ENCODE results near the gene APBB2.
A peak's percentile ranks its signal among the peaks of the same experiment; 100 is the strongest.
"Not testable (repeated sequence)": the region's sequence is repeated elsewhere in the genome, so short reads cannot be mapped to it uniquely, and the experiment has no call there.

Gene APBB2

GRCh38 chr4:41052287-41052686 is 162.1 kb downstream of the APBB2 start:
- no peak for DNase-seq

GRCh38 chr4:41050880-41051775 is 163.2 kb downstream of the APBB2 start:
- DNase-seq: no peak

- no peak for DNase-seq
Observed at GRCh38 chr4:41050116-41050515, 164.2 kb downstream of the APBB2 start.

- DNase-seq: not testable (repeated sequence)
Observed at GRCh38 chr4:41049176-41049575, 165.2 kb downstream of the APBB2 start.

- DNase-seq: no peak
Observed at GRCh38 chr4:41044791-41045190, 169.6 kb downstream of the APBB2 start.

- no peak for DNase-seq
Observed at GRCh38 chr4:41044165-41044564, 170.2 kb downstream of the APBB2 start.

GRCh38 chr4:41043465-41043864 is 170.9 kb downstream of the APBB2 start:
- DNase-seq: no peak

- DNase-seq: no peak
Observed at GRCh38 chr4:41041551-41041950, 172.8 kb downstream of the APBB2 start.

- DNase-seq: no peak
Observed at GRCh38 chr4:41039317-41039716, 175.0 kb downstream of the APBB2 start.

GRCh38 chr4:41038304-41038703 is 176.0 kb downstream of the APBB2 start:
- DNase-seq: no peak

GRCh38 chr4:41029098-41029497 is 185.2 kb downstream of the APBB2 start:
- no peak for DNase-seq

GRCh38 chr4:41028392-41029076 is 185.8 kb downstream of the APBB2 start:
- no peak for DNase-seq

GRCh38 chr4:41026971-41027370 is 187.4 kb downstream of the APBB2 start:
- no peak for DNase-seq

- no peak for DNase-seq
Observed at GRCh38 chr4:41025824-41026223, 188.5 kb downstream of the APBB2 start.

- no peak for DNase-seq
Observed at GRCh38 chr4:41024556-41025491, 189.5 kb downstream of the APBB2 start.

GRCh38 chr4:41022116-41022515 is 192.2 kb downstream of the APBB2 start:
- DNase-seq: peak; percentile 29

- no peak for DNase-seq
Observed at GRCh38 chr4:41015016-41015675, 199.2 kb downstream of the APBB2 start.

- DNase-seq: no peak
Observed at GRCh38 chr4:41014158-41014557, 200.2 kb downstream of the APBB2 start.

- DNase-seq: no peak
Observed at GRCh38 chr4:41013746-41014145, 200.6 kb downstream of the APBB2 start.

- DNase-seq: no peak
Observed at GRCh38 chr4:41012911-41013310, 201.4 kb downstream of the APBB2 start.

GRCh38 chr4:41012293-41012692 is 202.0 kb downstream of the APBB2 start:
- peak; percentile 54 for DNase-seq

- DNase-seq: peak; percentile 76
Observed at GRCh38 chr4:41009411-41009810, 204.9 kb downstream of the APBB2 start.

GRCh38 chr4:41006141-41006540 is 208.2 kb downstream of the APBB2 start:
- peak; percentile 55 for DNase-seq

All from EL (cell line).